GM04503 (cell line): Measurements from ENCODE around the gene SMIM43.
"Not testable (repeated sequence)": the region's sequence is repeated elsewhere in the genome, so short reads cannot be mapped to it uniquely, and the experiment has no call there.

Experiments
- DNase-seq: peaks from one replicate; pipeline ENCODE4 v3.0.0-alpha.2; 2012; ENCODE audit warnings: low read depth

SMIM43 gene

DNA sequence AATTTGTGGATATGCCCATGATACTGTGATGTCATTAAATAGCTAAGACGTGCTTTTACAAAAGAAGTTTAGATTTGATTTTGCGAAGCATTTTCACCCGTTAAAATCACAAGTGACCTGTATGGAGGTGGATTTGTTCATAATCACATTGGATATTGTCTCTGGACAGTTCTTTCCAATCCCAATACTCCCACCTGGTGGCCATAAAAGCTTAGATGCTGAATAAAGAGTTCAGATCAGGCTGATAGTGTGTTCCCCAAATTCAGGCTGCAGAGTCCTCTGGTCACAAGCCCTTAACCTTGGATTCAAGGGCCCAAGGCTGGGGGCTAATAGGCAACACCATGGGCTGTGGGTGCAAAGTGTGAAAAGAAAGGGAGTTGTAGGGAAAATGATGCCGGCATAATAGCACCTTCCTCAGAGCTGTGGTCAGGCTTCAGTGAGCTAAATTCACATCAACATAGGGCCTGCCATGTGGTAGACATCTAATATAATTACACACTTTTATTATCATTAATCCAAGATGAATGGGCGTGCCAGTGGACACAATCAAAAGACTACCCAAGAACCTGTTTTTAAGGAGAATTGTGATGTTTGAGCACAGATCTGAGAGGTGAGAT, 28.1 kb downstream of the SMIM43 start:
- DNase-seq = no peak

DNA sequence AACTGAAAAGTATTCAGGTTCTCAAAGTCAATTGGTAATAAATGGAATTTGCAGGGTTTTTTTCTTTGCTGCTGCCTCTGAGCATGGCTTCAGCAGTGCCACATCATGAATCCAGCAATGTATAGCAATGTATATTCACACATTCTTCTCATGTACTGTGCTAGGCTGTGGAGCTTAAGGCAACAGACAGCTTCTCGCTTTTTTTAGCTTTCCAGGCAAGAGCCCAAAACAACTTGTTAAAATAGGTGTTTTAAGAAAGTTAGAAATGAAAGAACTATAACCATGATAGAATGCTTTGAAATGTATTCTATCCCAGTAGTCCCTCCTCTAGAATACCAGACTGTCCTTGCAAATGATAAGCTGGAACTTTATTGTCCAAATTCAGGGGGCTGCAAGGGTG, 30.4 kb downstream of the SMIM43 start:
- DNase-seq = no peak

DNA sequence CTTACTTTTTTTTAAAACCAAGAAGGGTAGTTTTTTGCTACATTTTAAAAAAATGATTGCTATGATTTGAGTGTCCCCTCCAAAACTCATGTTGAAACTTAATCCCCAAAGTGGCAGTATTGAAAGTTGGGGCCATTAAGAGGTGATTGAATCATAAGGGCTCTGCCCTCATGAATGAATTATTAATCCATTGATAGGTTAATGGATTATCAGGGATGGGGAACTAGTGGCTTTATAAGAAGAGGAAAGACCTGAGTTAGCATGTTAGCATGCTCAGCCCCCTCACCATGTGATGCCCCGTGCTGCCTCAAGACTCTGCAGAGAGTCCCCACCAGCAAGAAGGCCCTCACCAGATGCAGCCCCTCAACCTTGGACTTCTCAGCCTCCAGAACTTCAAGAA, 31.0 kb downstream of the SMIM43 start:
- DNase-seq = no peak

DNA sequence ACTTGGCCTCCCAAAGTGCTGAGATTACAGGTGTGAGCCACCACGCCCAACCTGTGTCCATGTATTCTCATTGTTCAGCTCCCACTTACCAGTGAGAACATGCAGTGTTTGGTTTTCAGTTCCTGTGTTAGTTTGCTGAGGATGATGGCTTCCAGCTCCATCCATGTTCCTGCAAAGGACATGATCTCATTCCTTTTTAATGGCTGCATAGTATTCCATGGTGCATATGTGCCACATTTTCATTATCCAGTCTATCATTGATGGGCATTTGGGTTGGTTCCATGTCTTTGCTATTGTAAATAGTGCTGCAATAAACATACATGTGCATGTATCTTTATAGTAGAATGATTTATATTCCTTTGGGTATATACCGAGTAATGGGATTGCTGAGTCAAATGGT, 35.2 kb downstream of the SMIM43 start:
- DNase-seq = not testable (repeated sequence)

DNA sequence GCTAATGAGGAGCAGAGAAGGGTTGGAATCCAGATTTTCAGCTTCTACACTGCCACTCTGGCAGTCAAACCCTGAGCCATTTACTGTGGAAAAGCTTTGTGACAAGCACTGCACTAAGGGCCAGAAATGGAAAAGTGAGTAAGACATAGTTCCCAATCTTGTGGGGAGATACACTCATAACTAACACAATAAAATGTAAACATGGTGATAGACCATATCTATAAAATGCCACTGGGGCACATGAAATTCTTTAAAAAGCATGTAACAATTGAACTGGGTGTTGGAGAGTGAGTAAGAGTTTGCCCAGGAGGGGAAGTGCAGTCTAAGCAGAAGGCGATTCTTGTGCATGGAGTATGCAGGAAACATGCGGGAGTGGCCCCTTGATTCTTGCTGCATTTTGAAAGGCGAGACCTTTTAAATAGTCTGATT, 36.2 kb downstream of the SMIM43 start:
- DNase-seq = peak; percentile 97

DNA sequence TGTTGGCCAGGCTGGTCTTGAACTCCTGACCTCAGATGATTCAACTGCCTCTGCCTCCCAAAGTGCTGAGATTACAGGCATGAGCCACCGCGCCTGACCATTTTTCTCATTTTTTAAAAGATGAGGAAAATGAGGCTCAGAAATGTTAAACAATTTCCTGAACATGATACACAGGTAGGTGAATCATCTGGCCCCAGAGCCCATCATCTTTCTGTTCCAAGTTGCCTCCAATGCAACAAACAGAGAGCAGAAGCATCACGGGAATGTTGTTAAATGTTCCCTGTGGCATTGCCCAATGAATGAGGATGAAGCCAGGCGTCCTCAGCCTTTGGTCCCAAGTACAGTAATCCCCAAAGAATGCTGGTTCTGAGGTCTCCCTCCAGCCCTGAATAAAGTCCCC, 36.9 kb downstream of the SMIM43 start:
- peak; percentile 99 for DNase-seq

DNA sequence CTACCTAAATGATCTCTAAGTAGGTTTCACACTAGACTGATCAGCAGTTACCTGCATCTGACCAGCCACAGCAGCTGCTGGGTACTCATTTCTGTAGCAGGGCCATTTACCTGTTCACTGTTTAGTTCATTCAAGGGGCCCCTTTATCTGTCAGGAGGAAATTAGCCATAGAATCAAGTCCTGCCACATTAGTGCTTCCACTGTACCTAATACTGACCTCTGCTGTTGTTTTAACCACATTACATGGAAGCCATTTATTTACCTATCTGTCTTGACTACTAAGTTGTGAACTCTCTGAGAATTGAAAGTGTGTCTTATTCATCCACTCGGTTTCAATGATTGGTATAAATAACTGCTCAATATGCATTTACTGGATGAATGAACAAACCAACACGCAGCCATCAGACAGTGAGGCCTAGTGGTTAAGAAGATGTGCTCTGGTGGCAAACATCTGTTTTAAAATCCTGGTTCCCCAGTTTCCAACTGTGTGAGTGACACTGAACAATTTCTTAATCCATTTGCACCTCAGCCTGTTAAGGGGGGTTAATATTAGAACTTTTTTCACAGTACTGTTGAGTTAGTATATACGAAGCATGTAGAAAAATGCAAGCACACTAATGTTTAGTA, 38.2 kb downstream of the SMIM43 start:
- DNase-seq = peak; percentile 39

DNA sequence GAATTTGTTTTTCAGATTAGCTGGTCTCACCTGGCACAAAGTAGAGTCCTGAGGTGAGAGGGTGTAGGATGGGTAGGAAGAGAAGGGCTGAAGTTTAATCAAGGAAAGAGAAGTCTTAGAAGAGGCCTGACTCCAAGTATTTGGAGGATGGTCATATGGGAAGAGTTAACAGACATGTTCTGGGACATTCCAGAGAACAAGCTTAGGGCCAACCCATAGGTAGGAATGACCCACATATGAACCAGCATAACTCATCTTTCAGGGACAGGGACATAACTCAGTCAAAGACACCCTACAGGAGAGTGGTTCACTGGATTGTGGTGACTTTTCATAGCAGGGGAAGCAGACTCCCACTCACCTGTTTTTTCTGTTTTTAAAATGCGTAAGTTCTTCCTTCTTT, 40.3 kb downstream of the SMIM43 start:
- no peak for DNase-seq

DNA sequence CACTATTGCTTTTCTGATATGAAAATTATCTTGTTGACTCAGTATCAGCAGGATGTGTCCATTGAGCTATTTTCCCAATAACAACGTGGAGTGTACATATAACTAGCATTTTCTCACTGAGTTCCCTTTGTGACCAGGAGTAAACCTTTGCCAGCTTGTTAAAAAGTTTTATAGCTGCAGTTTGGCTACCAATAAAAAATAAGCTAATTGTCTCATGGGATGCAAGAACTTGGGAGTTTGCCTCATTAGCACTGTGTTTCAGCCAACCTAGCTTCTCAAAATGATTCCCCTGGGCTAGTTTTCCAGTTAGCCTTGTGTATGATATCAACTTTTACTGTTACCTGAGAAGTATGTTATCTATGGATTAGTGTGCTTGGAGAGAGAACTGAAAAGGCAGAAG, 43.3 kb downstream of the SMIM43 start:
- no peak for DNase-seq

DNA sequence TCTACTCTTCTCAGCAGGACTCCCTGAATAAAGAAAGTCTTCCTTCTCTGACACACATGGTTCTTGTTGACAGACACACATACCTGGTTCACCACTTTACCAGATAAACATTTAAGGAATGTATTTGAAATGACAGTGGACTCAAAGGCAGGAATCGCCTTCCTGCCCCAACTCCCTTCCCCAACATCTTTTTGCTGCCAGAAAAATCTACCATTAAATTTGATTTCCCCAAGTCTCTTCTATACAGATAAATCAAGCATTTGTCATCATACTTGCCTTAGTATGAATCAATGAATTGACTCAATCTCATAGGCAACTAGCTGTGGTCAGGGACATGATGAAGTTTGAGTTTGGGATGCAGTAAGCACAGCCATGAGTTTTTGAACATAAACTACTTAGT, 44.9 kb downstream of the SMIM43 start:
- DNase-seq = peak; percentile 70

DNA sequence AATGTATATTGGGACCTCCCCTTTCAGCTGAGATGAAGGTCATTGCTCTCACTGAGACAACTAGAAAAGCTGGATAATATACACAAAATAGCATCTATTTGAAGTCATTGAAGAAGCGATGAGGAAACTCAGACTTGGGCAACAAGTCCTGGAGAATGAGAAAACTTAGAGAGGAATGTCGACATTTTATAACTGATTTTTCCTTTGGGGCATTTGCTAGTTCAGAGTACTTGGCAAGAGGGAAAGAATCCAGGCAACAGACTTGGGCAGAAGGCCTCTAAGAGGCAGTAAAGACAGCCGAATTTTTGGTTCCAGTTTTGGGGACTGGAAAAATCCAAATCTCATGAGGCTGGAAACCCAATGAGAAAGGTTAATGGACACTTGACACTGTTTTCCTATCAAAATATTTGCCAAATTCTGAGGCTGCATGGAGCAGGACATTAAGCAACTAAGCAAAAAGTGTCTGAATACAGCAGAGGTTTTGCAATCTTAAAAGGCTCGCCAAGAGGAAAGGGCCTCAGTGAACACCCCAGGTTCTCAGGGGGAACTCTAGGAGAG, 47.2 kb downstream of the SMIM43 start:
- DNase-seq = no peak

DNA sequence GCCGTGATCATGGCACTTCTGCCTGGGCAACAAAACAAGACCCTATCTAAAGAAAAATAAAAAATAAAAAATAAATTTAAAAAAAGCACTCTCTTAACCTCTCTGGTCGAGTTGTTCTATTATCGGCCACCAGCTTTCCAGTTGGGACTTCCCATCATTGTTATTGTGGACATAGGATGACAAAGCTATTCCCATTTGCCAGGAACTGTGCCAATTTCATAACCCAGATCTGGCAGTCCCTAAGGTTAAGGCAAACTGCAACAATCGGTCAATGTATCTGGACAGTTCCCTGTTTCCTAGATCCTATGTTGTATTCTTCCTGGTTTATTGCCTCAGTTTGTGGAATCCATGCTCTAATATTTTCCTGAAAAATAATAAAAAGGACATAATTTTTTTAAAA, 50.4 kb downstream of the SMIM43 start:
- no peak for DNase-seq

DNA sequence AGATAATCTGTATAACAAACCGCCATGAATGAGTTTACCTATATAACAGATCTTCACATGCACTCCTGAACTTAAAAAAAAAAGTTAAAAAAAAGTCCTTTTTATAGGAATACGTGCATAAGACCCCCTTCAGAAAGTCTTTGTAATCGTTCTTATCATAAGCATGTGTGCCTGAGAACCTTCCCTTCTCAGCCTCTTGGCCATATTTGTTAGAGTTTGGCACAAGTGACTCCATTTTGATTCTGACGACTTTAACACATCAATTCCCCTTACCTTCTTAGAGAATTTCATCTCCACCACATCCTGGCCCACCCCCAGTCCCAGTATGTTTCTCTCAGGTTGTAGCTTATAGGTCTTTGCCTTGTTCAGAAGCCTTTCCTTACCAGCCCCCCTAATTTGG, 52.2 kb downstream of the SMIM43 start:
- no peak for DNase-seq

DNA sequence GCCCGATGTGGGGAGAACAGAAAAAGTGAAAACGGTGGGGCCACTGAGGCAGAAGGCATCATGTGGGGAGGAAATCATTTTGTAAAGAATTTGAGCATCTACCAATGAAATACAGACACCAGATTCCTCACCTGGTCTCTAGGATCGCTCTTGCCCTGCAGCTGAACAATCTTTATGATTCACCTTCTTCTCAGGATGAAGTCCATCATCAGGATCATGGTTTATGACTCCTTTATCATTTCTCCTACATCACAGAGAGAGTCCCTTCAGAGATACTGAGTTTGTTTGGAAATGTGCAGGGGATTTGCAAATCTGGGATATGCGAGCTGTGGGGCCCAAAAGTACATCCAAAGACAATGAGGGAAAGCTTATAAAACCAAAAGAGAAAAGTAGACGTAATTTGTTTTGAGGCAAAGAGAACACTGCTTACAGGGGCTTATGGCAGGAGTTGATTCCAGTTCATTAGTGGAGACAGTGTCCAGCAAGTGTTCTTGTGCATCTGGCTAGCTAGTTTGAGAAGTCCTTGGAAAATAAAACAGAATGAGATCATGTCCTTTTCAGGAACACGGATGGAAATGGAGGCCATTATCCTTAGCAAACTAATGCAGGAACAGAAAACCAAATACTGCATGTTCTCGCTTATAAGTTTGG, 52.8 kb downstream of the SMIM43 start:
- no peak for DNase-seq

DNA sequence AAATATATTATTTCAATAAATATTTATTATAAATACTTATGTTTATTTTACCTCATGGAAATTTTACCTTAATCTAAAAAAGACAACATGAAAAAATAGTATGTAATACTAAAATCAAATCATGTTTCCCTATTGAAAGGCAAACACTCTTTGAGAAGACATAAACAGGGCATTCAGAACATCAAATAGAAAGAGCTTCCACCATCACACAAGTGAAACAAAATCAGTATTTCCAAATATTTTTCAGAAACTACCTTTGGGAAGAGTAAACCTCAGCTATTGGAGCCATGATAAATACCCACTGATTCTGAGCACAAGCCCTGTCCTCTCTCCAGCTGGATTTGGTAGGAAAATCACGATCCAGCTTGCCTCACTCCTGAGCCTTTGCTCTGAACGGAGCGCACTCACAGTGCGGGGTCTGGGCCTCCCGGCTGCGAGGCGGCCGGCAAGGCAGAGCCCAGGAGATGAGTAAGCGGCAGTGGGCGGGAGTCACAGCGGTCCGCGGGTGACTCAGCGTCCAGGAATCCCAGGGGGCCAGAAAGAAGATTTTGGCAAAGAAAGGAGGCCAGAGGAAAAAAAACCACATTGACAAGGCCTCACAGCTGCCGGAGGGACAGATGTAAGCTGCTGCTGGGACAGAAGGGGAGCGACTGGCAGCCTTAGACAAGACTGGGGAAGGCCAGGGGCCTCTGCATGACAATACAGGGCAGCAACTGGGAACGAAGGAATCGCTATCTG, 53.5 kb downstream of the SMIM43 start:
- DNase-seq = peak; percentile 80

DNA sequence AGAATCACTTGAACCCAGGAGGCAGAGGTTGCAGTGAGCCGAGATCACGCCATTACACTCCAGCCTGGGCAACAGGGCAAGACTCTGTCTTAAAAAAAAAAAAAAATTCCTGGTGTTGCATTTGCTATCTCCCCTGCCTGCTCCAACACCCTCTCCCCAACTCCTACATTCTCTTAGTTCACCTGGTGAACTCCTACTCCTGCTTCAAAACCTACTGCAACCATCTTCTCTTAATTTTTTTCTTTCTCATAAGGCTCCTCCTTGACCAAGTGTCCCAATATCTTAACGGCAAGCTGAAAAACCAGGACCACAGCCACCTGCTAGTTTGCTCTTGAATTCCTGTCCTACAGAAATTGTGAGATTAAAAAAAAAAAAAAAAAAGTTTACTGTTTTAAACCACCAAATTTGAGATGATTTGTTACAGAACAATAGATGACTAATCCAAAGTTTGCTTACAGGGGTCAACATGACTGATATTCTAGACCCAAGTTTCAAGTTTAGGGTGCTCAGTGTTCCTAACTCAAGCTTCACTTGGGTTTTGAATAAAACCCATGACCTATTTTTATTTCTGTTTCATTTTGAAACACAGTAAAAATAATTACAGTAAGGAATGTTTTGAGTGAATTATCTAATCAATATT, 55.1 kb downstream of the SMIM43 start:
- no peak for DNase-seq
